Nephron progenitor cell (in vitro differentiated cells): ENCODE data around the gene DRGX.

Source experiments
- DNase-seq: peaks from one replicate; pipeline ENCODE4 v3.0.0; 2021
- H3K27ac Mint-ChIP-seq: 2 replicates; pipeline ENCODE4 v1.8.0; 2021; ENCODE audit warnings: mild to moderate bottlenecking, moderate library complexity, mixed read lengths
- H3K27me3 Mint-ChIP-seq: 2 replicates; pipeline ENCODE4 v1.8.0; 2021; ENCODE audit warnings: mild to moderate bottlenecking, low read depth, mixed read lengths; ENCODE audit not compliant: poor library complexity
- H3K36me3 Mint-ChIP-seq: 2 replicates; pipeline ENCODE4 v1.8.0; 2021; ENCODE audit warnings: low read depth, mixed read lengths
- H3K4me1 Mint-ChIP-seq: 2 replicates; pipeline ENCODE4 v1.8.0; 2021; ENCODE audit warnings: mixed read lengths
- H3K4me3 Mint-ChIP-seq: 2 replicates; pipeline ENCODE4 v1.8.0; 2021; ENCODE audit warnings: mild to moderate bottlenecking, moderate library complexity, mixed read lengths
- H3K9me3 Mint-ChIP-seq: 2 replicates; pipeline ENCODE4 v1.8.0; 2021; ENCODE audit warnings: mild to moderate bottlenecking, moderate library complexity, mixed read lengths
- CTCF ChIP-seq: fragments of 200-600 bp; sonication (generic); IDR thresholded peaks from 2 replicates; pipeline ENCODE4 v1.5.0; 2021; ENCODE audit warnings: antibody characterized with exemption

Gene DRGX

GRCh38 chr10:49389361-49389933 is 6.4 kb downstream of the DRGX start:
- H3K4me1 Mint-ChIP-seq: peaks cover under 1% of the 10 kb centered on the region
- no peak overlapping the region for H3K27ac Mint-ChIP-seq
- TF ChIP-seq CTCF: no peak
- peaks cover 9% of the 10 kb centered on the region for H3K9me3 Mint-ChIP-seq
- peaks cover 71% of the 10 kb centered on the region for H3K27me3 Mint-ChIP-seq
- DNase-seq: no peak
- H3K4me3 Mint-ChIP-seq: no peak overlapping the region
- H3K36me3 Mint-ChIP-seq: no peaks in the 10 kb centered on the region

GRCh38 chr10:49388161-49388560 is 7.7 kb downstream of the DRGX start:
- H3K36me3 Mint-ChIP-seq: no peaks in the 10 kb centered on the region
- DNase-seq: no peak
- H3K4me3 Mint-ChIP-seq: no peak overlapping the region
- H3K27me3 Mint-ChIP-seq: peaks cover 62% of the 10 kb centered on the region
- no peak overlapping the region for H3K27ac Mint-ChIP-seq
- peaks cover 9% of the 10 kb centered on the region for H3K9me3 Mint-ChIP-seq
- H3K4me1 Mint-ChIP-seq: no peaks in the 10 kb centered on the region
- TF ChIP-seq CTCF: no peak

GRCh38 chr10:49387071-49387470 is 8.8 kb downstream of the DRGX start:
- TF ChIP-seq CTCF: no peak
- no peak overlapping the region for H3K27ac Mint-ChIP-seq
- peaks cover 9% of the 10 kb centered on the region for H3K9me3 Mint-ChIP-seq
- peaks cover 51% of the 10 kb centered on the region for H3K27me3 Mint-ChIP-seq
- no peaks in the 10 kb centered on the region for H3K4me1 Mint-ChIP-seq
- H3K4me3 Mint-ChIP-seq: no peak overlapping the region
- no peak for DNase-seq
- H3K36me3 Mint-ChIP-seq: no peaks in the 10 kb centered on the region

- H3K27me3 Mint-ChIP-seq: peaks cover 43% of the 10 kb centered on the region
- H3K9me3 Mint-ChIP-seq: peaks cover 6% of the 10 kb centered on the region
- H3K36me3 Mint-ChIP-seq: no peaks in the 10 kb centered on the region
- TF ChIP-seq CTCF: no peak
- no peak overlapping the region for H3K4me3 Mint-ChIP-seq
- DNase-seq: no peak
- no peak overlapping the region for H3K27ac Mint-ChIP-seq
- H3K4me1 Mint-ChIP-seq: no peaks in the 10 kb centered on the region
These were observed 9.7 kb downstream of the DRGX start for GRCh38 chr10:49385939-49386922.

- Mint-ChIP-seq H3K4me3 (no peak overlapping the region), H3K36me3 (no peaks in the 10 kb centered on the region), H3K4me1 (no peaks in the 10 kb centered on the region), H3K27me3 (peaks cover 30% of the 10 kb centered on the region), H3K27ac (no peak overlapping the region), H3K9me3 (no peaks in the 10 kb centered on the region)
- no peak for DNase-seq
- no peak for TF ChIP-seq CTCF
These were observed 11.5 kb downstream of the DRGX start for GRCh38 chr10:49384268-49384953.
